Breast epithelium (tissue), 4 donors: Measurements from ENCODE around the gene PIEZO1. TPM values are rescaled to one million over a fixed set of nuclear protein-coding genes. Genes with fewer than 3 reads are reported as not detected.

Experiments
- DNase-seq, 2 donors: peaks; one replicate each; pipeline ENCODE4 v3.0.0-alpha.2; 2019; ENCODE audit warnings: low spot score in 2 of 2
- H3K27ac ChIP-seq, 2 donors: fragments of 200-600 bp; sonication (generic) in 1 of 2; one replicate each; pipeline ENCODE4 v1.5.1; 2016 to 2019; ENCODE audit warnings: mild to moderate bottlenecking in 1 of 2
- H3K27me3 ChIP-seq, 2 donors: fragments of 200-600 bp; sonication (generic) in 1 of 2; one replicate each; pipeline versions ENCODE4 v1.5.1 to v1.6.0; 2017 to 2019; ENCODE audit warnings: control low read depth in 1 of 2, mild to moderate bottlenecking in 1 of 2
- H3K36me3 ChIP-seq: fragments of 200-600 bp; one replicate; pipeline ENCODE4 v1.5.1; 2019
- H3K4me1 ChIP-seq, 2 donors: fragments of 200-600 bp; sonication (generic); one replicate each; pipeline ENCODE4 v1.5.1; 2016 to 2019; ENCODE audit warnings: control low read depth in 1 of 2
- H3K4me3 ChIP-seq, 3 donors: fragments of 200-600 bp; sonication (generic); 1 replicate in 2 of 3; 2 replicates in 1 of 3; pipeline ENCODE4 v1.5.1; 2016 to 2019; ENCODE audit warnings: mild to moderate bottlenecking in 3 of 3, moderate library complexity in 2 of 3
- H3K9me3 ChIP-seq, 2 donors: fragments of 200-600 bp; sonication (generic) in 1 of 2; one replicate each; pipeline ENCODE4 v1.5.1; 2016 to 2019; ENCODE audit warnings: control low read depth in 1 of 2
- POLR2A ChIP-seq: fragments of 450-650 bp; IDR thresholded peaks from one replicate; pipeline ENCODE4 v1.6.1; 2016; ENCODE audit warnings: antibody characterized with exemption, mild to moderate bottlenecking, moderate library complexity
- POLR2AphosphoS5 ChIP-seq, 3 donors: sonication (generic); formaldehyde crosslinking; IDR thresholded peaks; one replicate each; pipeline ENCODE4 v1.6.1; 2017; ENCODE audit warnings: antibody characterized with exemption in 3 of 3
- intact Hi-C: fragments of 100-400 bp; cut with DNase I; formaldehyde crosslinking; loops from one replicate; pipeline ENCODE4 v1.15.1; 2023; ENCODE audit warnings: low total_unique reads
- total RNA-seq, 3 donors: library from RNA; depleted of rRNA; stranded (reverse); fragments of >200 nt; gene quantifications; one replicate each; pipeline ENCODE4 v1.1.0, GENCODE V29; 2016
- TF ChIP-seq, protein P1 (sequence below), 3 donors: fragments of 450-650 bp; IDR thresholded peaks; one replicate each; pipeline ENCODE4 v1.5.1; 2016 to 2017; ENCODE audit warnings: antibody characterized with exemption in 3 of 3, mild to moderate bottlenecking in 3 of 3, moderate library complexity in 3 of 3

The PIEZO1 gene
- total RNA-seq, 3 donors from 2014 or later, result 90.7 to 181 (median 135) TPM

DNA sequence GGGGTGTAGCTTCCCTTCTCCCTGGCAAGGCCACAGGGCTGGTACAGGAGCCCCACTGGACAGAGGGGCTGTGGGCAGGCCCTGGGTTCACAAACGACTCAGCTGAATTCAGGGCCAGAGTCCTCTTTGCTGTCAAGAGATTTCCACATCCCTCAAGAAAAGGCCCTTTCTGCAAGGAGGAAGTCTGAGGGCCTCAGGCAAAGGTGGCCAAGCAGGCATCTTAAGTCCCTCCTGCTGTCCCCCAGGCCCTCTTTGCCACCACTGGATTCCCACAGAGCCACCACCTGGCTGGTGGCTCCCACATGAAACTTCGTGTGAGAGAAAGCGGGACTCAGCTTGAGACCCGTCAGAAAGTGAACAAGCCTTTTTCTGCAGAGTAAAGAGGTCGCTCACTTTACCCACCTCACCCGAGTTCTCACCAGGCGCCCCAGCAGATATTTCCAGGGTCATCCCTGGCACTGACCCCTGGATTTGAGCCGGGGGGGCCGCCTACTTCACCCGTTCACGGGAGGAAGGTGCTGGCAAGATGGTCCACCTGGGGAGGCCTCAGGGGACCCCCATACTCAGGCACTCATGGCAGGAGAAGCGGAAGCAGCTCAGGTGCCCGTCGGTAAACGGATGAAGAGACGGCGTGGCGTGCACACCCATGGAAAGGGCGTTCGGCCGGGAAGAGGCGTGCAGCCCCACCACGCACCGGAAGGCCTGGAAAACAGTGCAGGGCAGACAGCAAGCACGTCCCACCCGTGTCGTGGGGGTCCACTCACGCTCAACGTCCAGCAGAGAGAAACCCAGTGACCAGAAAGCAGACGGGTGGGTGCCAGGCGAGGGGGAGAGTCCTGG lies 82.4 kb downstream of the PIEZO1 start:
- no peaks in the 10 kb centered on the region for H3K9me3 ChIP-seq
- intact Hi-C loops, result loop anchor here (10.0 kb wide), 1 partner anchor 712 kb away; no protein-coding TSS in a partner anchor
- H3K4me1 ChIP-seq, result peaks cover 13 to 14% of the 10 kb centered on the region in 2 donors
- DNase-seq, result no peak
- no peak for TF ChIP-seq POLR2A
- TF ChIP-seq, protein P1, sequence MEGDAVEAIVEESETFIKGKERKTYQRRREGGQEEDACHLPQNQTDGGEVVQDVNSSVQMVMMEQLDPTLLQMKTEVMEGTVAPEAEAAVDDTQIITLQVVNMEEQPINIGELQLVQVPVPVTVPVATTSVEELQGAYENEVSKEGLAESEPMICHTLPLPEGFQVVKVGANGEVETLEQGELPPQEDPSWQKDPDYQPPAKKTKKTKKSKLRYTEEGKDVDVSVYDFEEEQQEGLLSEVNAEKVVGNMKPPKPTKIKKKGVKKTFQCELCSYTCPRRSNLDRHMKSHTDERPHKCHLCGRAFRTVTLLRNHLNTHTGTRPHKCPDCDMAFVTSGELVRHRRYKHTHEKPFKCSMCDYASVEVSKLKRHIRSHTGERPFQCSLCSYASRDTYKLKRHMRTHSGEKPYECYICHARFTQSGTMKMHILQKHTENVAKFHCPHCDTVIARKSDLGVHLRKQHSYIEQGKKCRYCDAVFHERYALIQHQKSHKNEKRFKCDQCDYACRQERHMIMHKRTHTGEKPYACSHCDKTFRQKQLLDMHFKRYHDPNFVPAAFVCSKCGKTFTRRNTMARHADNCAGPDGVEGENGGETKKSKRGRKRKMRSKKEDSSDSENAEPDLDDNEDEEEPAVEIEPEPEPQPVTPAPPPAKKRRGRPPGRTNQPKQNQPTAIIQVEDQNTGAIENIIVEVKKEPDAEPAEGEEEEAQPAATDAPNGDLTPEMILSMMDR (IDR thresholded peaks at IDR 0.05), result no peak
- no peak for TF ChIP-seq POLR2AphosphoS5 (IDR thresholded peaks at IDR 0.05)
- H3K27ac ChIP-seq, result peak overlapping the region in 1 of 2 donors; percentile 79
- H3K27me3 ChIP-seq, result no peaks in the 10 kb centered on the region
- H3K4me3 ChIP-seq, result peak overlapping the region in 2 of 3 donors; percentile 7 to 41
- no peaks in the 10 kb centered on the region for H3K36me3 ChIP-seq

DNA sequence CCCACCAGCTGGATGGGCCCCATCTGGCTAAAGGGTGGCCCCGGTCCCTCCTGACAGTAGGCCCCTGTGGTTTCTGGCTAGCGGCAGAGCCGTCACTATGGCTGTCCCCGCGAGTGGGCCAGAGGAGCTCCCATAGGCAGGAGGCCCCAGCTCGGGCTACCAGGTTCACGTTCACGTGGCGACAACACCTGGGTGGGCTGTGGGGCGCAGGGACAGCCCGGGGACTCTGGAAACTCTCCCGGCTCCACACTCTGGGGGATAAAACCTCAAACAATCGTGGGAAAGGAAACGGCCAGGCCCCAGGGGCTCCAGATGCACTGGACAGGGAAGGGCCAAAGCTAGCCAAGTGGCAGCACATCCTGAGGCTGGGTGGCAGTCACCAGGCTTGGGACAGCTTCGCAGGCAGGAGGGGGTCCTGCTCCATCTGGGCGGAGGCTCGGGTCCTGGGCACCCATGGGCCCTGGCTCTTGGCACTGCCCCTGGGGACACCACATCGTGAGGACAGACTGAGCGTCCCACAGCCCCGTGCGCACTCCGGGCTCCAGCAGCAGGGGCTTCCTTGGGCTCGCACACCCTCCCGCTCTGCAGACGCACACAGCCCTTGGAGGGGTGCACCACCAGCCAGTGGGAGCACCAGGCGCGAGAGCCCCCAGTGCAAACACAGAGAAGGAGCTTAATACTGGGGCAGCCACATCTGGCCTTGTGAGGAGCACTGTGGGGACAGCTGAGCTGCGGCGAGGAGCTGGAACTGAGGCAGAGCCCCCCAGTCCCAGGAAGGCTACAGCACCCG lies 83.2 kb downstream of the PIEZO1 start:
- Histone ChIP-seq H3K36me3 (no peaks in the 10 kb centered on the region), H3K27ac (peak overlapping the region; percentile 25 to 79), H3K9me3 (no peaks in the 10 kb centered on the region), H3K4me3 (peak overlapping the region in 2 of 3 donors; percentile 11 to 39), H3K27me3 (no peaks in the 10 kb centered on the region), H3K4me1 (peaks cover 7% of the 10 kb centered on the region in 2 donors)
- DNase-seq, result no peak
- TF ChIP-seq, protein P1 (IDR thresholded peaks at IDR 0.05), result no peak
- TF ChIP-seq POLR2AphosphoS5 (IDR thresholded peaks at IDR 0.05) (no peak), POLR2A (no peak)
- intact Hi-C loops, result loop anchor here (10.0 kb wide), 1 partner anchor 713 kb away; no protein-coding TSS in a partner anchor

DNA sequence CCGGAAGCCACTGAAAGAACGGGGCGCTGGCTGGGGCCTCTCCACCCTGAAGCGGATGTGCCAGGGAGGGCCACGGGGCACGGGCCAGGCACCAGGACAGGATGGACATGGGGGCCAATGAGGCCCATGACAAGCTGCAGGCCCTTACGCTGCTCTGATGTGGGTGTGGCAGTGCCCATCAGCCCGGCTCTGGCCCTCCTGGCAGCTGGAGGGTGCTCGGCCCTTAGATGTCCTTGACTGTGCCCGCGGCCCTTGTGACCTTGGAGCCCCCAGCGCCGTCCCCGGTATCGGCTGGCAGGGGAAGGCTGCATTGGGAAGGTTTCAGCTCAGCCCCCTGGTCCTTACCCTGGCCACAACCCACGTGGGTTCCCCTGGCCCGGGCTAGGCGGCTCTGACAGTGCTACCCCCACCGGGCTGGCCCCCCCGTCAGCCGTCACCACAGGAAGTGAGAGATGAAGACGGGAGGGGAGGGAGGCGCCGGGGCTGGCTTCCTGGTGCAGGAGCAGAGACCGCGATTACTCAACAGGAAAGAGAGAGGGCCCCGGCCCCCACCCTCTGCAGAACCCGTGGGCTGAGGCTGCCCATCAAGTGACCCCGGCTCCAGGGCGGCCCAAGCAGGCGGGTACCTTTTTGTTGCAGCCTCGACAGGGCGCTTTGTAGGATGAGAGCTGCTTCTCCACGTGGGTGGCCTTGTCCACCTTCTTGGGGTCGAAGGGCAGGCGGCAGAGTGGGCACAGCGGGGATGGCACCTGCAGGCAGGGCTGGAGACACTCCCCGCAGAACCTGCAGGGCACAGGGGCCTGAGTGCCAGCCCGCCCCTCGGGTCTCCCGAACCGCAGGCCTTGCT lies 84.2 kb downstream of the PIEZO1 start:
- Histone ChIP-seq H3K4me3 (peak overlapping the region in 2 of 3 donors; percentile 11 to 39), H3K36me3 (no peaks in the 10 kb centered on the region), H3K27ac (peak overlapping the region; percentile 25 to 79), H3K27me3 (no peaks in the 10 kb centered on the region), H3K4me1 (peaks cover 6 to 7% of the 10 kb centered on the region in 2 donors), H3K9me3 (no peaks in the 10 kb centered on the region)
- peak; percentile 60 to 80 for DNase-seq
- intact Hi-C loops, result loop anchor here (10.0 kb wide), 1 partner anchor 714 kb away; no protein-coding TSS in a partner anchor
- TF ChIP-seq POLR2AphosphoS5 (IDR thresholded peaks at IDR 0.05) (peak in 1 of 3 donors; percentile 26), POLR2A (no peak)

DNA sequence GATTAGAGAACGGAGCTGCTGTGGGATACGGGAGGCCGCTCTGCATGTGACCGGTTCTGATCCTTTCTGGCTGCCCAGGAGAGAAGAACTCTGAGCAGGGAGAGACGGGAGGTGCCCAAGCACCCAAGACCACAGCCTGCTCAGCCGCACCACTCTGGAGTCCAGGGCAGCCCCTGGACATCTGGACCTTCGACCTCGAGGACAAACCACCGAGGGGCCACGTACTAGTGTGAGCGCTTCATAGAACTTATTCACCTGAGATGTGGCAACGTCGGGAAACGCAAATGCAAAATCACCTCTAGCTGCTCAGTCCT lies 84.7 kb downstream of the PIEZO1 start:
- TF ChIP-seq POLR2AphosphoS5 (IDR thresholded peaks at IDR 0.05), result no peak
- TF ChIP-seq, protein P1 (IDR thresholded peaks at IDR 0.05), result no peak
- TF ChIP-seq POLR2A, result no peak
- H3K27me3 ChIP-seq, result no peaks in the 10 kb centered on the region
- H3K4me3 ChIP-seq, result no peak overlapping the region
- H3K27ac ChIP-seq, result peak overlapping the region in 1 of 2 donors; percentile 68
- no peaks in the 10 kb centered on the region for H3K36me3 ChIP-seq
- H3K9me3 ChIP-seq, result no peaks in the 10 kb centered on the region
- peaks cover 4 to 5% of the 10 kb centered on the region in 2 donors for H3K4me1 ChIP-seq
- intact Hi-C loops, result loop anchor here (10.0 kb wide), 1 partner anchor 715 kb away; no protein-coding TSS in a partner anchor
- DNase-seq, result no peak

DNA sequence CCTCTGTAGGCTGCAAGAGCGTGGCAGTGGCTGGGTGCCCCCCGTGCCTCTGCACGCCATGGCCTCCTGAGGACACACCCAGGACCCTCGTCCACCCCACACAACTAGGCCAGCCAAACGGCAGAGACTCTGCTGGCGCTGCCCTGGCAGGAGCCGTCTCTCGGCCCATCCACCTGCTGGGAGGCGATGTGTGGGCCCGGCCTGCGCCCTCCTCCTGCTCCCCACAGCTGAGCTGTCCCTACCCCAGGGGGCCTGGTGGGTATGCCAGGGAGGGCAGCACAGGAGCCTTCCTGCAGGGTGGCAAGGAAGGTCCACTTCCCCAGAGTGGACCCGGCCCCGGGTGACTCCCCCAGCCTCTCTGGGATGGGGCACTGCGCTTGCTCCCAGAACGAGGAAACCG lies 85.8 kb downstream of the PIEZO1 start:
- Histone ChIP-seq H3K4me1 (no peaks in the 10 kb centered on the region), H3K4me3 (no peak overlapping the region), H3K27me3 (no peaks in the 10 kb centered on the region), H3K9me3 (no peaks in the 10 kb centered on the region), H3K27ac (no peak overlapping the region), H3K36me3 (no peaks in the 10 kb centered on the region)
- DNase-seq, result no peak
- TF ChIP-seq POLR2A (no peak), POLR2AphosphoS5 (IDR thresholded peaks at IDR 0.05) (no peak)
- TF ChIP-seq, protein P1 (IDR thresholded peaks at IDR 0.05), result no peak
- intact Hi-C loops, result no loop called here
